ENCODE data around the gene CDON.

GRCh38 chr11:125978181-125978716 is 84.4 kb downstream of the CDON start:
- TF ChIP-seq POLR2AphosphoS5 (IDR thresholded peaks at IDR 0.05; ENCODE audit: low read depth, low read length) (no peak), POLR2A (IDR thresholded peaks at IDR 0.05; ENCODE audit: low read depth, low read length) (no peak), PAX5 (IDR thresholded peaks at IDR 0.05; ENCODE audit: insufficient read depth, low read length, severe bottlenecking) (no peak), TAF1 (IDR thresholded peaks at IDR 0.05; ENCODE audit: low read depth, low read length) (no peak)

Data from GM12891 (cell line).